Lung (tissue), 12 donors: Measurements from ENCODE around the gene ITGA11. TPM values are rescaled to one million over a fixed set of nuclear protein-coding genes. Genes with fewer than 3 reads are reported as not detected.

Source experiments
- ATAC-seq: fragments of 200-7000 bp; cut with Tn5 transposase; one replicate; pipeline ENCODE4 v1.9.1; 2020; ENCODE audit warnings: moderate number of reproducible peaks; ENCODE audit not compliant: insufficient read depth, low FRiP score
- DNase-seq, 3 donors: peaks; one replicate each; pipeline ENCODE4 v3.0.0-alpha.2; 2013 to 2017
- H3K27ac ChIP-seq, 2 donors: one replicate each; pipeline ENCODE4 v1.5.1; 2013; ENCODE audit warnings: mild to moderate bottlenecking in 2 of 2, moderate library complexity in 2 of 2, control low read depth in 1 of 2, inconsistent platforms in 1 of 2, low read depth in 1 of 2, low read length in 1 of 2
- H3K27me3 ChIP-seq, 3 donors: one replicate each; pipeline ENCODE4 v1.5.1; 2013; ENCODE audit warnings: low read length in 2 of 3; ENCODE audit not compliant: control insufficient read depth in 3 of 3, insufficient read depth in 3 of 3
- H3K36me3 ChIP-seq, 4 donors: one replicate each; pipeline ENCODE4 v1.5.1; 2013; ENCODE audit warnings: low read length in 4 of 4, mild to moderate bottlenecking in 1 of 4, moderate library complexity in 1 of 4; ENCODE audit not compliant: control insufficient read depth in 4 of 4, insufficient read depth in 4 of 4
- H3K4me1 ChIP-seq, 5 donors: one replicate each; pipeline ENCODE4 v1.5.1; 2013; ENCODE audit warnings: low read length in 5 of 5, mild to moderate bottlenecking in 2 of 5, moderate library complexity in 1 of 5; ENCODE audit not compliant: control insufficient read depth in 5 of 5, insufficient read depth in 5 of 5
- H3K4me3 ChIP-seq: one replicate; pipeline ENCODE4 v1.5.1; 2013; ENCODE audit warnings: mild to moderate bottlenecking, control low read depth, moderate library complexity
- H3K9ac ChIP-seq, 2 donors: one replicate each; pipeline ENCODE4 v1.5.1; 2013; ENCODE audit warnings: low read length in 2 of 2, control low read depth in 1 of 2; ENCODE audit not compliant: insufficient read depth in 1 of 2
- H3K9me3 ChIP-seq, 4 donors: one replicate each; pipeline ENCODE4 v1.5.1; 2013; ENCODE audit warnings: low read length in 3 of 4, mild to moderate bottlenecking in 1 of 4, moderate library complexity in 1 of 4; ENCODE audit not compliant: control insufficient read depth in 4 of 4, insufficient read depth in 3 of 4
- WGBS, 2 donors: extraction: QIAGEN DNeasy Blood & Tissue Kit; methylation state at CpG; one replicate each; pipeline ENCODE4 v1.1.7; 2013; 5-methylcytosine and 5-hydroxymethylcytosine counted together
- polyA plus RNA-seq, 2 donors: library from polyadenylated mRNA; stranded (reverse); fragments of 200-250 nt; gene quantifications; one replicate each; pipeline ENCODE4 v1.2.1, GENCODE V29; 2013
- total RNA-seq, 2 donors: library from RNA; depleted of rRNA in 1 of 2; stranded (reverse); fragments of >200 nt in 1 of 2; gene quantifications; one replicate each; pipeline ENCODE4 v1.2.1, GENCODE V29; 2014 to 2021
- TF ChIP-seq, protein P1 (sequence below): IDR thresholded peaks from 2 replicates; pipeline ENCODE4 v1.5.1; 2012; ENCODE audit warnings: mild to moderate bottlenecking; ENCODE audit errors: control extremely low read depth, extremely low read depth
- donor health status: control.
- donor health status: control.
- donor health status: Bipolar disorder and iron deficiency.
- donor health status: healthy.
- donor health status: DM: yes; HTN: yes; CAD: no.

The ITGA11 gene
- total and polyA plus RNA-seq, 4 donors: 0.35 to 1.8 (median 1.0) TPM

DNA sequence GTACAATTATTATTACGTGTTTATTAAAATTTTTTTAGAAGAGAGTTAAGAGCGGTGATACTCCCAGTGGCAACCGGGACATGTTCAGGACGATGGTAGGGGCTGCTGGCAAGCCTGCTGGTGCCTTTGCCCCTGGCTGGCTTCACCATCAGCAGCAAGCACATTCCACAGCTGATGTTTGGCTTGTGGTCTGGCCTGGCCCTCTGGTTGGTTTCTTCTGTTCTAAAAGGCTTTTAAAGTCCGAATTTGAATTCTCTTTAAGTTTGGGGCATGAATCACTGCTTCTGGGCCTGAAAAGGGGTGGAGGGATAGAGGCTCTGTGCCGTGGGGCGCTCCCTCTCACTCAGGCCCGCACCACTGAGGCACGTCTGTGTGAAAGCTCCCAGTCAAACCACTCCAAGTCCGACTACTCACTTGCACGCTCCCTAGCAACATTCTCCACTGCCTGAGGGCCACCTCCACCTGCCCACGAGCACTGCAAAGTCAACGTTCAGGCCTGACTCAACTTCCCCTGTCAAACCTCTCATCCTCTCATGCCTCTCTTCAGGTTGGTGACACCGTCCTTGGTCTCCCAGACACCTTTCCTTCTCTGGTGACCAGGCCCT lies 10.1 kb downstream of the ITGA11 start:
- DNase-seq (no peak), ATAC-seq (no peak)
- H3K27ac ChIP-seq: no peak overlapping the region
- TF ChIP-seq, protein P1, sequence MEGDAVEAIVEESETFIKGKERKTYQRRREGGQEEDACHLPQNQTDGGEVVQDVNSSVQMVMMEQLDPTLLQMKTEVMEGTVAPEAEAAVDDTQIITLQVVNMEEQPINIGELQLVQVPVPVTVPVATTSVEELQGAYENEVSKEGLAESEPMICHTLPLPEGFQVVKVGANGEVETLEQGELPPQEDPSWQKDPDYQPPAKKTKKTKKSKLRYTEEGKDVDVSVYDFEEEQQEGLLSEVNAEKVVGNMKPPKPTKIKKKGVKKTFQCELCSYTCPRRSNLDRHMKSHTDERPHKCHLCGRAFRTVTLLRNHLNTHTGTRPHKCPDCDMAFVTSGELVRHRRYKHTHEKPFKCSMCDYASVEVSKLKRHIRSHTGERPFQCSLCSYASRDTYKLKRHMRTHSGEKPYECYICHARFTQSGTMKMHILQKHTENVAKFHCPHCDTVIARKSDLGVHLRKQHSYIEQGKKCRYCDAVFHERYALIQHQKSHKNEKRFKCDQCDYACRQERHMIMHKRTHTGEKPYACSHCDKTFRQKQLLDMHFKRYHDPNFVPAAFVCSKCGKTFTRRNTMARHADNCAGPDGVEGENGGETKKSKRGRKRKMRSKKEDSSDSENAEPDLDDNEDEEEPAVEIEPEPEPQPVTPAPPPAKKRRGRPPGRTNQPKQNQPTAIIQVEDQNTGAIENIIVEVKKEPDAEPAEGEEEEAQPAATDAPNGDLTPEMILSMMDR: no peak
- peaks cover 0 to 2% (median 0%) of the 10 kb centered on the region in 4 donors for H3K9me3 ChIP-seq
- no peaks in the 10 kb centered on the region for H3K27me3 ChIP-seq
- WGBS, 2 donors: 91 to 92% methylated on average over 14 of the region's 14 CpGs
- H3K4me3 ChIP-seq: no peak overlapping the region
- peaks cover 0 to 5% (median 0%) of the 10 kb centered on the region in 5 donors for H3K4me1 ChIP-seq
- no peaks in the 10 kb centered on the region for H3K36me3 ChIP-seq
- no peak overlapping the region for H3K9ac ChIP-seq

DNA sequence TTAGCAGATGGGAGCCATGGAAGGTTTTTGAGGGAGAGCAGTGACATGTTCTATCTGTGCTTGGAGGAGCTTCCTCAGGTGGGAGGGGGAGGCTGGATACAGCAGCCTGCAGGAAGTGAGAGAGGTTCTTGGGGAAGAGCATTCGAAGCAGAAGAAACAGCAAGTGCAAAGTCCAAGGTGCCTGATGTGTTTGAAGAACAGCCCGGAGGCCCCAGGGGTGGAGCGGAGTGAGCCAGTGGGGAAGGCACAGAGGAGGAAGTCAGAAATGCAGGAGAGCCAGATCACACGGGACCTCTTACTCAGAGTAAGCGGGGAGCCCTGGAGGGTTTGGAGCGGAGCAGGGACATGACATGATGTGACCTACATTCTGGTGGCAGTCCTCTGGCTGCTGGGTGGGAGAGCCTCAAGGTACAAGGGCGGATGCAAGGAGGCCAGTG lies 10.8 kb downstream of the ITGA11 start:
- H3K27me3 ChIP-seq: no peaks in the 10 kb centered on the region
- no peak for ATAC-seq
- no peak overlapping the region for H3K27ac ChIP-seq
- H3K4me1 ChIP-seq: peaks cover 0 to 5% (median 0%) of the 10 kb centered on the region in 5 donors
- TF ChIP-seq, protein P1: no peak
- H3K36me3 ChIP-seq: no peaks in the 10 kb centered on the region
- H3K9ac ChIP-seq: no peak overlapping the region
- 56 to 74% methylated on average over 7 of the region's 7 CpGs for WGBS, 2 donors
- no peak overlapping the region for H3K4me3 ChIP-seq
- peaks cover 0 to 2% (median 0%) of the 10 kb centered on the region in 4 donors for H3K9me3 ChIP-seq
- no peak for DNase-seq

DNA sequence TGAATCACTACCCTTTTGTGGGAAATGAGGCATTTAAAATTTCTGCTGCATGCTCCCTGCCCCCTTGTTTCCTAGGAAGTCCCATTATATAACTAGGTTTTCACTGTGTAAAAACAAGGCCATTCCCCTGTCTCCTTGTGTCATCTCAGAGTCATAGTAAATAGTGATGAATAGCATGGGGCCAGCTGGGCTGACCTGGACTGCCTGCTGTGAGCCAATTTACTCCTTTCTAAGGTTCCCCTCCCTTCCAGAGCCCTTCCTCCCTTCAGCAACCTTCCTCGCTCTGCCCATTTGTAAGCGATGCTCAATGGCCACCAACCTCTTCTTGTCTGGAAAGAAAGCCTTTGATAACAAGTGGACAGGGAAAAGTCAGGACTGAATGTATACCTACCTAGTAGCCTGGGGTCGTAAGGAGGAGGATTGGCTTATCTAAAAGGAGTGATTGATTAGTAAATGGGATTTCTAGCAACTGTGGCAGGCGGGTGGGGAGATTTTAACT lies 11.7 kb downstream of the ITGA11 start:
- H3K9me3 ChIP-seq: peaks cover 0 to 2% (median 0%) of the 10 kb centered on the region in 4 donors
- H3K4me1 ChIP-seq: peaks cover 0 to 5% (median 0%) of the 10 kb centered on the region in 5 donors
- H3K9ac ChIP-seq: no peak overlapping the region
- no peak for ATAC-seq
- no peak for DNase-seq
- no peak overlapping the region for H3K4me3 ChIP-seq
- 90 to 97% methylated on average over 4 of the region's 4 CpGs for WGBS, 2 donors
- H3K27ac ChIP-seq: no peak overlapping the region
- TF ChIP-seq, protein P1: no peak
- no peaks in the 10 kb centered on the region for H3K27me3 ChIP-seq
- H3K36me3 ChIP-seq: no peaks in the 10 kb centered on the region
